NCI-H345 treated with DMSO at 0.1 percent for 48 hours (cell line): ENCODE measurements around the gene UNC93B1.
"Not testable (repeated sequence)": the region's sequence is repeated elsewhere in the genome, so short reads cannot be mapped to it uniquely, and the experiment has no call there.

Source experiments
- DNase-seq: peaks from one replicate; lab custom pipeline; 2025; ENCODE audit not compliant: unreplicated experiment; lab: John Stamatoyannopoulos, UW

UNC93B1 gene

GRCh38 chr11:67946403-67946802, 57.5 kb downstream of the UNC93B1 start:
- not testable (repeated sequence) for DNase-seq

GRCh38 chr11:67943406-67943805, 60.5 kb downstream of the UNC93B1 start:
- DNase-seq = not testable (repeated sequence)
